Thoracic aorta (tissue), 2 donors: ENCODE measurements around the gene TMEM108. TPM values are rescaled to one million over a fixed set of nuclear protein-coding genes. Genes with fewer than 3 reads are reported as not detected.

Experiments used
- ATAC-seq: fragments of 150-250 bp; one replicate; pipeline ENCODE4 v1.8.0; 2017; ENCODE audit warnings: low read depth; ENCODE audit not compliant: insufficient number of reproducible peaks, low FRiP score
- DNase-seq: peaks from one replicate; pipeline ENCODE4 v3.0.0-alpha.2; 2020; ENCODE audit warnings: low spot score
- H3K27ac ChIP-seq, 2 donors: fragments of 200-600 bp; sonication (generic); 1 replicate in 1 of 2; 2 replicates in 1 of 2; pipeline ENCODE4 v1.5.1; 2016; ENCODE audit warnings: mild to moderate bottlenecking in 2 of 2, moderate library complexity in 2 of 2
- H3K27me3 ChIP-seq: fragments of 200-600 bp; sonication (generic); replicated peaks from 2 replicates; pipeline ENCODE4 v1.6.0; 2016; ENCODE audit warnings: mild to moderate bottlenecking; ENCODE audit not compliant: insufficient read depth
- H3K36me3 ChIP-seq: fragments of 200-600 bp; sonication (generic); one replicate; pipeline ENCODE4 v1.5.1; 2016
- H3K4me1 ChIP-seq, 2 donors: fragments of 200-600 bp; sonication (generic); 1 replicate in 1 of 2; 2 replicates in 1 of 2; pipeline versions ENCODE4 v1.5.1 to v1.6.0; 2016; ENCODE audit warnings: low read depth in 2 of 2, mild to moderate bottlenecking in 1 of 2; ENCODE audit not compliant: control insufficient read depth in 1 of 2
- H3K4me3 ChIP-seq: fragments of 200-600 bp; sonication (generic); 2 replicates; pipeline ENCODE4 v1.5.1; 2016; ENCODE audit warnings: mild to moderate bottlenecking
- H3K9me3 ChIP-seq: fragments of 200-600 bp; sonication (generic); 2 replicates; pipeline ENCODE4 v1.5.1; 2016
- CTCF ChIP-seq: fragments of 200-600 bp; sonication (generic); IDR thresholded peaks from one replicate; pipeline ENCODE4 v1.5.1; 2019; ENCODE audit warnings: antibody characterized with exemption
- total RNA-seq, 2 donors: library from RNA; depleted of rRNA; stranded (reverse); fragments of >200 nt; gene quantifications; one replicate each; pipeline versions ENCODE4 v1.1.0 to v1.2.3, GENCODE V29; 2016

TMEM108 gene
- total RNA-seq, 2 donors from 2014 or later: 0.28 to 0.41 TPM

- Histone ChIP-seq H3K27me3 (no peaks in the 10 kb centered on the region), H3K4me1 (no peaks in the 10 kb centered on the region), H3K4me3 (no peak overlapping the region), H3K36me3 (no peaks in the 10 kb centered on the region), H3K9me3 (no peaks in the 10 kb centered on the region), H3K27ac (no peak overlapping the region)
- DNase-seq: no peak
- no peak for ATAC-seq
- no peak for TF ChIP-seq CTCF
Measured at GRCh38 chr3:133138017-133138416, 99.8 kb downstream of the TMEM108 start.

- ATAC-seq: no peak
- TF ChIP-seq CTCF: no peak
- no peak overlapping the region for H3K27ac ChIP-seq
Measured at GRCh38 chr3:133152056-133152455, 113.9 kb downstream of the TMEM108 start.

GRCh38 chr3:133152681-133153220 lies 114.6 kb downstream of the TMEM108 start:
- H3K4me3 ChIP-seq: no peak overlapping the region

More at GRCh38 chr3:133152056-133152455, 113.9 kb downstream of the TMEM108 start:
- DNase-seq: no peak
- Histone ChIP-seq H3K27me3 (no peaks in the 10 kb centered on the region), H3K9me3 (no peaks in the 10 kb centered on the region), H3K4me3 (no peak overlapping the region), H3K4me1 (no peaks in the 10 kb centered on the region), H3K36me3 (no peaks in the 10 kb centered on the region)

GRCh38 chr3:133153382-133153781 lies 115.2 kb downstream of the TMEM108 start:
- Histone ChIP-seq H3K4me1 (no peaks in the 10 kb centered on the region), H3K27me3 (no peaks in the 10 kb centered on the region), H3K36me3 (no peaks in the 10 kb centered on the region), H3K4me3 (no peak overlapping the region), H3K27ac (no peak overlapping the region), H3K9me3 (no peaks in the 10 kb centered on the region)
- DNase-seq (no peak), ATAC-seq (no peak)
- TF ChIP-seq CTCF: no peak

More at GRCh38 chr3:133152681-133153220, 114.6 kb downstream of the TMEM108 start:
- DNase-seq (no peak), ATAC-seq (no peak)
- Histone ChIP-seq H3K9me3 (no peaks in the 10 kb centered on the region), H3K27me3 (no peaks in the 10 kb centered on the region), H3K27ac (no peak overlapping the region), H3K4me1 (no peaks in the 10 kb centered on the region), H3K36me3 (no peaks in the 10 kb centered on the region)
- no peak for TF ChIP-seq CTCF

GRCh38 chr3:133157716-133158115 lies 119.5 kb downstream of the TMEM108 start:
- Histone ChIP-seq H3K27me3 (no peaks in the 10 kb centered on the region), H3K27ac (no peak overlapping the region), H3K4me3 (no peak overlapping the region), H3K4me1 (peaks cover 0 to 1% of the 10 kb centered on the region in 2 donors), H3K36me3 (no peaks in the 10 kb centered on the region), H3K9me3 (no peaks in the 10 kb centered on the region)
- ATAC-seq (no peak), DNase-seq (no peak)
- TF ChIP-seq CTCF: no peak
